GM18507 (cell line): ENCODE data around the gene HACD2.
A peak's percentile ranks its signal among the peaks of the same experiment; 100 is the strongest.
"Not testable (repeated sequence)": the region's sequence is repeated elsewhere in the genome, so short reads cannot be mapped to it uniquely, and the experiment has no call there.

Experiments
- DNase-seq: peaks from one replicate; pipeline ENCODE4 v3.0.0; 2011; ENCODE audit warnings: low read depth; ENCODE audit not compliant: insufficient read length; ENCODE audit errors: extremely low spot score
- FAIRE-seq: peaks from 2 replicates; lab custom pipeline; 2011; peaks lifted over from hg19 to GRCh38; lab: Jason Lieb, UNC

Gene HACD2

DNA sequence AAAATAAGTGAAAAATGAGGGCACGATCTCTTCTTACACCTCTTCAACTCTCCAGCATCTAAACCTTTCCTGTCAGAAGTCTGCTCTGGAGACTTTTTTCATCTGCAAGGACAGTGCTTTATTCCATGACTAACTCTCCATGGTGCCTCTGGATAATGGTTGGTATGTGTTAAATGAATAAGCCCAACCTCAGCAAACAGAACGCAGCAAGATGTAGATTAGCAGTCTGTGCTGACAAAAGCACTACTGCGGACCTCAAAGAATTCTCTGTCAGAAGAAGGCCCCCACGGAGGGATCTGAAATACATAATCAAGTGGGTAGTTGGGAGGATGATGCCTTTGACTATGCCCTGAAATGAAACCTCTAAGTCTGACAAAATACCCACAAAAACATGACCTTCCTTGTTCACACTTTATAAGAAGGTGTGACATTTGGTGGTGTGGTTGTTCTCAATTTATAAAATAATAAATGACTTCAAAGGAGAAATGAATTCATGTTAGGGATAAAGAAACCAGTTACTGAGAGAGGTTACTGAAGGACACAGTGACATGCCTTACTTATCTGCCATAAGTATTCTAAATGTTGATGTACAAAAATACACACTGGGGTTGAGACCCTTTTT is 92.8 kb downstream of the HACD2 start:
- FAIRE-seq (no peak), DNase-seq (no peak)

DNA sequence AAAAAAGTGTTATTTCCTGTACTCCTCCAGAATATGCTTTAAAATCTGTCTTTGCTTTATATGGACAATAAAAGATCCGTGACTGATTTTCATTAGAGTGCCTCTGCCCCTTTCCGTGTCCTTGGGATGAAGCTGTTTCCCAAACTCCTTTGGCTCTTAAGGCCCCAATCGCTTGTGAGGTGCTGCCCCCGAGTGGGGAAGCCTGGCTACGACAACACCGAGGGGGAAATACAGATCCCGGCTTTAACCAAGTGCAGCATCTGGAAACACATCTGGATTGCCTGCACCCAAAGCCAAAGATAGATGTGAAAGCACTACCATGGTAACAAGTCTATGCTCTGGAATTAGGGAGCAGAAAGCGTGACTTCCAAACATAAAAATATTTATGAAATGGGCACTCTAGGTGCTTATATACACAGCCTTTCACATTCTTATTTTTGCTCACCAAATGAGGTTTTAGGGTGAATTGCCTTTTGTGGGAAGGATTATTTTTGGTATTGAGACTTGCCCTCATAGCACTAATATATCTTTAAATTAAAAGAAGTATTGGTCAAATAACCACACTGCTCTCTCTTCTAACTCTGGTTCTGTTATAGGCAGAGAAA is 95.4 kb downstream of the HACD2 start:
- FAIRE-seq (peak; percentile 59), DNase-seq (peak; percentile 17)

DNA sequence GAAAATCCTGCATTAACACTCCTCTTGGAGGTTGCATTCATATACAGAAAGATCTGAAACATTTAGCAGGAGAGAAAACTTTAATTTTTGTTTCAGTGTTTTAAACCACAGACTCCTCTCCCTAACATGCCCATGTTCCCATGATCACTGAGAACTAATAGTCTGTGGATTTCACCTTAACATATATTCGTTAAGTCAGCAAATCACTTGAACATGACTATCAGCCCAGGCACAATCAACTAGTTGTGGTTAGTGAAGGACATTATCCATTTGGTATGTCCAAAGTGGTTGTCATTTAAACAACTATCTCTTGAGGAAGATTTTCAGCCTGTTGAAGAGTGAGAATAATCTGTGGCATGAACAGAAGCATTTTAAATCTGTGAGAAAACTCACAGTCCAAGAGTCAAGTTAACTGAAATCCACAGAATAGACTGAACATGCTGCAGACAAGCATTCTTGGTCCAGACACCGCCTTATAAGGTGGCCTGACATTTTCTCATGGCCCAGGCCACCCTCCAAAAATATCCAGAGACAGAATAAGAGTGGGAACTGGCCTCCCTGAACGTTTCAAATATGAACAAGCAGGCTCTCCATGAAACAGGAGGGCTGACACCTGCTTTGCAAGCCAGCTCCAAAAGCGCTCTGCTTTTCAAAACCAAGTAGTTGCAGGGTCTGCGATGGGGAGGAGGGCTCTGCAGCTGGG is 96.1 kb downstream of the HACD2 start:
- FAIRE-seq (no peak), DNase-seq (no peak)

DNA sequence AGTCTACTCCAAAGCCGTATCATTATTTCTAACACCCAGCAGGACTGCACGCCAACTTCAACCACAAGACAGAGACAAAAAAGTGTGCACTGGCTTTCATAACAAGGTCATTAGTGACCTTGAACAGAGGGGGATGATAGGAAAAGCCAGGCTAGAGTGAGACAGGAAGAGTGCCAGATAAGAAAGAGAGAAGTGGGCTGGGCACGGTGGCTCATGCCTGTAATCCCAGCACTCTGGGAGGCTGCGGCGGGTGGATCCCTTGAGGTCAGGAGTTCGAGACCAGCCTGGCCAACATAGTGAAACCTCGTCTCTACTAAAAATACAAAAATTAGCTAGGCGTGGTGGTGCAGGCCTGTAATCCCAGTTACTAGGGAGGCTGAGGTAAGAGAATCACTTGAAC is 97.8 kb downstream of the HACD2 start:
- not testable (repeated sequence) for FAIRE-seq, DNase-seq

DNA sequence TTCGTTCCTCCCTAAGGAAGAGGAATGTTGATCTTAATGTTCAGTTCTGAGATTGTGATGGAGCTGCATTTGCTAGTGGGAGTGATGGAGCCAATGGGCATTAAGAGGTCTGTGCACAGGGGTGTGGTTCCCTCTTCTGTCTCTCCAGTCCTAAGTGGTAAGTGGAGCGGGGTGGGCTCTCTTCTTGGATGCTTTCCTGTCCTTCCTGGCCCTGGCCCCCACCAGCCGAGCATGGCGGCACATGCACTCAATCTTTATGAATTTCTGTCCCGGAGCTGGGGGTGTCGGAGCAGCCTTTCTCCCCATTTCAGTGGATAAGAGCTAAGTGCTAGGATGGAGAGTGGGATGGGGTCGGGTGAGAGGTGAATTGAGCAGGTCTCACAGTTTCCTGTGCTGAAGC is 98.4 kb downstream of the HACD2 start:
- FAIRE-seq (no peak), DNase-seq (no peak)

DNA sequence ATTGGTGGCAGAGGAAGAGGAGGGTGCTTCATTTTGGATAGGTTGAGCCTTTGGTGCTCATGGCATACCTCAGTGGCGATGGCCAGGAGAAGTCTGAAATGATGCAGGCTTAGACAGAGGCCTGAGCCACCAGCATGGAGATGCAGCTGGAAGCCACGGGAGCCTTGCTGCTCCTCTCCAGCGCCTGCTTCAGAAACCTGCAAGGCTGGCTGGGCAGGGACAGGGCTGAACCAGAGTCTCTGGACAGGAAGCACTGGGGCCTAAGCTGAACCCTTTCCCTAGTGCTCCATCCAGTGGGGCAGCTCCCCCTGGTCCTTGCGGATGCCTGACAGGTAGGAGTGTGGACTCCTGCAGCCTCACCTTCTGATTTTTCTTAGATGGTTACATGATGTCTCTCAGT is 99.3 kb downstream of the HACD2 start:
- no peak for FAIRE-seq
- no peak for DNase-seq

DNA sequence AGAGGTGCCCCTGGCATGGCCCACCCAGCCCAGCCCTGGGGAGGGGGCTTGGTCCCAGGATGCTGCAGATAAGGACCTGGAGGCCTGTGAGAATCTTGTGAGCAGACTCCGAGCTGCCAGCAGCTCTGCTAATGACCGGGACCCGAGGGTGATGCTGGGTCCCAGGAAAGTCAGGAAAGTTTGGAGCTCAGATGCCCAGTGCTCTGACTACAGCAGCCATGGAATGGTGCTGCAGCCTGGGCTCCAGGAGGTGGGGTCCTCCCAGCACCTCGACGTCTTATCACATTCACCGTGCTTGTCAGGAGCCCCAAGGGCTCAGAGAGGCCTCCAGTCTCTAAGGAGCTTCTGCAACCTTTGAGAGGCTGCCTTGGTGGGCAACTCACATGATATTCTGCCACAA is 101.7 kb downstream of the HACD2 start:
- DNase-seq (no peak), FAIRE-seq (no peak)

DNA sequence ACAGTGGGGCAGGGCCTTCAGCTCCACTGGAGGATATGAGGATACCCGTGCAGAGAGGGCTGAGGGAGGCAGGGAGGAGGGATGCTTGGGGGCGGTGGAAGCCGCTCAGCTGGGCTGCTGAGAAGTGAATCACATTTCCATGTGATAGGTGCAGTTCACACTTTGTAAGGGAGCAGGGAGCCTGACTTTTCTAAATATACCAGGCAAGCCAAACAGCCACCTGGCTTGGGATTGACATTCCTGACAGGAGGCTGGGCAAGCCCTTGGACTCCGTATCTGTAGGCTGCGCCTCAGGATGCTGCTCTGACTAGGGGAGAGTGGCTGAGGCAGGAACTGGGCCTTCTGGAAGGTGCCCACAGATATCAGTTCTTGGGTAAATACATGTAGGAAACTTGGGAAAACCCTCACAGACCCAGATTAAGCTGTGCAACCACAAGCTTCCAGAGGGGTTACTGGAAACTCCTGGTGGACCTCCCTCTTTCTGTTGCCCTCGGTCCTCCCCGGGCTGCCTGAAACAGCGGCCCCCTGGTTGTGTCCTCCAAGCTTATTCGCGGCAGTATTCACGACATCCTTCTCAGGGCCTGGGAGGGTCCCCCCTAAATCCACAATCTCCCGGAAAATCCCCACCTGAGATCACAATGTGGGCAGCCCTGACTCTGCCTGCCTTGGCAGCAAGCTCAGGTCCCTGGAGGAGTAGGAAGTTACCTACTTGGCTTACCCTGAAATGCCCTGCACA is 103.0 kb downstream of the HACD2 start:
- DNase-seq (no peak), FAIRE-seq (no peak)

DNA sequence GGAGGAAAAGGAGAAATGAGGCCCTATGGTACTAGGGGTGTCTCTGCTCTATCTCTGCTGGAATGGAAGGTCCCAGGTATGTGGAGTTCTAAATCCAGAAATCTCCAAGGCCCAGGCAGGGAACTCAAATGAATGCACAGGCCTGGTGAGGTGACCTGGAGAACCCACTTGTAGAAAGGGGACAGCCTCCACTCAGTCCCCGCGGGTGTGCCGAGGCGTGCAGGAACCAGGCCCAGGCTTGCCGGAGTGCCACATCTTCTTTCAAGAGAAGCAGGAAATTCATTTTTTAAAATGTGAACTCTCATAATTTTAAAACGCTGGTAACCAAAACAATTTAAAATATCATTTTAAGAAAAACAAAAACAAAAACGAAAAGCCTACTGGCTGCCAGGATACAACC is 103.8 kb downstream of the HACD2 start:
- DNase-seq (no peak), FAIRE-seq (no peak)

DNA sequence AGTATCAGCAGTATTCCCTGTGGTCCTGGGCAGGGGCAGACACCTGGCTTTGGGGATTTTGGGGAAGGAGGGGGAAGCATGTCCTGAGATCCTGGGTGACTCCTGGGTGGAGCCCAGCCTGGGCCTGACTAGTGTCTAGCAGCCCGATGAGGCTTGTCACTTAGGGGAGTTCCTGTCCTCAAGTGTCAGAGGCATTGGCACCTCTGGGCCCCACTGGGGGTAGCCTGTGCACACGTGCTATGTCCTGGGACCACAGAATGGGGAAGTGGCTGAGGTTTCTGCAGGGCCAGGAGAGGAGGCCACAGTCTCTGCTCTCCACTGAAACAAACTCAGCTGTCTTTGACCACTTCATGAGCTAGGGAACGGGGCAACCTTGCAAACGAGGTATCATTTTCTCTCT is 104.4 kb downstream of the HACD2 start:
- no peak for DNase-seq

DNA sequence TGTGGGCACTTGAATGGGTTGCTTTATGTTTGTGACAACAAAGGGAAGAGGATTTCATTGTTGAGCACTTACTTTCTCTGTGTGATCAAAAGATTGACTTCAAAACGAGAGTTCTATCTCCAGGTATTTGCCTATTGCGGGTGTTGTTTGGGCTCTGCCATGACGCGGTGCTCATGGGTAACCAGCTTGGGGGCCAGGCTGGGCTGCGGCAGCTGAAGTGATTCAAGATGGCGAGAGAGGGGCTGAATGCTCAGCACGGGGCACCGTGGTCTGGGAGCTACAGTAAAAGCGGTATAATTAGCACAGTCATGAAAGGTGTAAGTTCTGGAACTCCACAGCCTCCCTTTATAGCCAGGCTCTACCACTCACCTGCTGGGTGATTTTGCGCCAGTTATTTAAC is 105.0 kb downstream of the HACD2 start:
- FAIRE-seq, result no peak
- no peak for DNase-seq

More for the DNA sequence above, 104.4 kb downstream of the HACD2 start:
- no peak for FAIRE-seq

DNA sequence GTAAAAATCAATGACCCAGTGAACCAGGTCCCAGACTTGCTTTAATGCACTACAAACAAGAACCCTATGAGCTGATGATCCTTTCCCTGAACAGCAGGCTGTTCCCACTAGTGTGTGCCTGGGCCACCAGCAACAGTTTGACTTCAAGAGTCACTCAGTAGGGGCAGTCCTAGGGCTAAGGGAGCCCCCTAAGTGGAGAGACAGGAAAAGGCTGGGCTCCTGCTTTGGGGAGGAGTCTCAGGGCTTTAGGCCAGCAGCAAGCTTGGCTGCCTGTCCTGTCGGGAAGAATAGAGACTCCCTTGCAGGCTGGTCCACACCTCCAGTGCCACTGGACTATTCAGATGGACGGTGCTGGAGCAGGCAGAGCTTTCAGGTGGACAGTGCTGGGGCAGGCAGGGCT is 106.5 kb downstream of the HACD2 start:
- no peak for FAIRE-seq

DNA sequence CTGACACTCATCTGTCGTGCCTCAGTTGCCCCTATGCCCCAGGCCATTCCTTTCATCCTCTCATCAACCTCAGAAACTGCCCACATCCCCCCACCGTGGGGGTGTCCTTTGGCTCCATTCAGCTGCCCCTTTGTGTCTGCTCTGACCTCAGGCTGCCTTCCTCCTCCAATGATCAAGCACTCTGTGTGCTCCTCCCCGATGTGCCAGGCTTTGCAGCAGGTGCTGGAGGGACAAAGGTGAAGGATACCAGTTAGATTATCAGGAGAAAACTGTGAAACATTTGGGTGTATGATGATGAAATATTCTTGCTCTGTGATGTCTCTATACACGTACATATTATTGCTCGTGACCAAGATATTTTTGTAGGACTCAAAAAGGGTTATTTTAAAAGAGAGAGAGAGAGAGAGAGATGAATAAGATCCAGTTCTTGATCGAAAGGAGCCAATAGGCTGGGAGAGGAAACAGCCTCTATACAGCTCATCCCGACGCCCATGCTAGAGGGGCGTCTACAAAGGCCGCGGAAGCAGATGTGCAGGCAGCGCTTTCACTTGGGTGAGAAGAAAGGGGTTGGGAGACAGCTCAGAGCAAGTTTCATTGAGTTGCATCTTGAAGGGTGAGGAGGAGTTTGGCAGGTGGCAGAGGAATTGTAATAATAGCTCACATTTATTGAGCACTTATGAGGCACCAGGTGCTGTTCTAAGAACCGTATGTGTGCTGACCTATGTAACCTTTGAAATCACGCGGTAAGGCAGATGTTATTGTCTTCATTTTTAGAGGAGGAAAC is 107.7 kb downstream of the HACD2 start:
- FAIRE-seq (no peak), DNase-seq (no peak)

More for the DNA sequence above, 106.5 kb downstream of the HACD2 start:
- DNase-seq, result no peak

DNA sequence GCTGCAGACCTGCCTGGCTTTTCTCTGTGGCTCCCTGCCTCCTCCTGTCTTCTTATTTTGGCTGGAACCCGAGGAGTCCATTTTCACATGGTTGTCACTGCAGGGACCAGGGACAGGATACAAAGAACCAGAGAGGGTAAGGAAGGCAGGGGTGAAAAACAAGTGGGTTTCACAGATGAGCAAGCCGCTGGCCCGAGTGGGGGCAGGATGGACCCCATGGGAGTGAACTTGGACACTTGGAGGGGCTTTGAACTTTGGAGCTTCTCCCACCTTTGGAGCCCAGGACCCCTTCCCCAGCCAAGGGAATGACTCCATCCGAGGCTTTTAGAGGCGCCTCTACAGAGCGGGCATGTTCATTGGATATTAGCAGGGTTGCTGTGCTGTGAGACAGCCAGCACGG is 109.1 kb downstream of the HACD2 start:
- DNase-seq (no peak), FAIRE-seq (no peak)

DNA sequence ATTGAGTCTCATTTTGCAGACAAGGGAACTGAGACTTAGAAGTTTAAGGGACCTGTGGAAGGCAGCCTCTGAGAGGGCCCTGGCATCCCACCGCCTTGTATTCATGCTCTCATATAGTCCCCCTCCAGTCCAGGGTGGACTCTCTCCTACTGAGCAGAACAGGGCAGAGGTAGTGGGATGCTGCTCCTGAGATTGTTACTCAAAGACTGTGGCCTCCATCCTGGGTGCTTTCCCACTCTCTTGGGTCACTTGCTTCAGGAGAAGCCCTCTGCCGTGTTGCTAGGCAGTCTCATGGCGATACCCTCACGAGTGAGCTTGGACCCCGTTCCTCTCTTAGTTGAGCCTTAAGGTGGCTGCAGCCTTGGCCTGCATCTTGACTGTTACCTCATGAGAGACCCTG is 113.7 kb downstream of the HACD2 start:
- no peak for FAIRE-seq
- no peak for DNase-seq

DNA sequence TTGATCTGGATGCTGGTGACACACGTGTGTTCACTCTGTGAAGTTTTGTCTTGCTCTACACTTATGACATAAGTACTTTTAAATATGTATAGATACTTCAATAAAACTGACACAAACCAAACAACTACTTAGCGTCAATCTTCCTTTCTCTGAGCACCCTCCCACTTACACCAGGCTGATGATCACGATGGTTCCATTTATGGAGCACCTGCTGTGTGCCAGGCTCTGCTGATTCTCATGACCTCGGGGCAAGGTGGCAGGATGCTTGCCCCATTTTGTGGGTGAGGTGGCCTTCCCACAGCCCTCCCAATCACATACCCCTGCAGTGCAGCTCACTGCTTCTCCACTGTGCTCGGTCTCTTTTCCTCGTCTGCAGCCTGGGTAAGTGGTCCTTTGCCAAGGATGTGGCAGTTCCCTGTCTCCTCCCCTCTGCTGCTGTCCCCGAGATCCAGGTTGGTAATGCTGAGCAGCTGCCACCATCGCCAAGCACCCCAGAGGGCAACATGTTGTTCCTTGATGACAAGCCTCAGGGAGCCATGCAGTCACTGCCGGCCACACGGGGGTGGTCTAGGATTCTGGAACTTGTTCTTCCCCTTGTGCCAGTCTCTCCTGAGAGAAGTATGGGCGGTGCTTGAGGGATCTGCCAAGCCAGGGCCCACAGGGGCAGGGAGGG is 115.4 kb downstream of the HACD2 start:
- DNase-seq, result no peak
- no peak for FAIRE-seq

DNA sequence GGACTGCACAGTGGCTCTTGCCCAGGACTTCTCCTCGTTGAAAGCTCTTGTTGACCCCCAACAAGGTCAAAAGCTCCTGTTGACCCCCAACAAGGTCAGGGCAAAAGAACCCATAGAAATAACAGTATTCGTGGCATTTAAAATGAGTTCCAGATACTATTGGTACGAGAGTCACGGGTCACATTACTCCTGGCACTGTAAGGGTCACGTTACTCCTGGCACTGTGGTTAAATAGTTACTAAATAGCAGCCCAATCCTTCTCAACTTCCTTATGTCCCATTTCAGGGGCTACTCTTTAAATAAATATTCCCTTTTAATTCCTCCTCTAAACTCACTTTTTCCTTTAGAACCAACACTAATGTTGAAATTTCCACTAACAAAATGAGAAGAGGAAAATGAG is 117.8 kb downstream of the HACD2 start:
- DNase-seq (no peak), FAIRE-seq (no peak)

DNA sequence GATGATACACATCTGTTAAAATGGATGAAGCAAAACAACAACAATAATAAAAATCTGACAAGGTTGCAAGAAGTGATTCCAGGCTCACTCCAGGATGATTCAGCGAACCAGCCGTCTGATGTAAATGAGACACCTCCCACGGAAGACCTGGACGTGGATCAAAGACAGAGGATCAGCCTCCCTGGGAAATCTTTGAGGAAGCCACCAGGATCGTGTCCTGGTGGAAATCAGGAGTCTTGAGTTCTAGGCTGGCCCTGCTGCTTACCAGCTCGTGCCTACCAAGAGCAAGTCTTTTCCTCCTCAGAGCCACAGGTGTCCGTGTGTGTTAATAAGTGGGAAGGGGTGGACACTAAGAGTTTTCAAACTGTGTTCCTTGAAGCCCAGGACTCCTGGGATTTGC is 120.6 kb downstream of the HACD2 start:
- DNase-seq (no peak), FAIRE-seq (no peak)

DNA sequence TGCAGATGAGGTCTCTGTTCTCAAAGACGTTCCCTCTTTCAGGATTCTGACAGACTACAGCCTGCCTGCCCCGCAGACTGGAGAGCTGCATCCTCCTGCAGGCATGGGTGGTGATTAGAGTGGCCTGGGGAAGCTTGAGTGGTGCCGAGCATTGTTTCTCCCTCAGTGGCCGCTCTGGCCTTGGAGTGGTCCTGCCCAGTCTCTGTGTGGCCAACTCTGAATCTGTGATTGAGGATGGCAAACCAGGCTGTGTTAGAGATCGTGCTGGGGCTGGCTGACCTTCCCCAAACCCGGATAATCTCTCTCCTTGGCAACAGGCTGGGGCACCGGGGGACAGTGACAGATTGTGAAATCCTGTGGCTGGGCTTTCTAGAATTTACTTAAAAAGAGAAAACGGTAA is 125.0 kb downstream of the HACD2 start:
- no peak for FAIRE-seq
- DNase-seq, result no peak
